HG03354 (cell line): ENCODE measurements around the gene ZFPM1.

Experiments
- ATAC-seq: cut with Tn5 transposase; IDR thresholded peaks from one replicate; pipeline ENCODE4 v1.9.1; 2021; ENCODE audit warnings: mild to moderate bottlenecking; ENCODE audit not compliant: unreplicated experiment, poor library complexity, severe bottlenecking

The ZFPM1 gene

DNA sequence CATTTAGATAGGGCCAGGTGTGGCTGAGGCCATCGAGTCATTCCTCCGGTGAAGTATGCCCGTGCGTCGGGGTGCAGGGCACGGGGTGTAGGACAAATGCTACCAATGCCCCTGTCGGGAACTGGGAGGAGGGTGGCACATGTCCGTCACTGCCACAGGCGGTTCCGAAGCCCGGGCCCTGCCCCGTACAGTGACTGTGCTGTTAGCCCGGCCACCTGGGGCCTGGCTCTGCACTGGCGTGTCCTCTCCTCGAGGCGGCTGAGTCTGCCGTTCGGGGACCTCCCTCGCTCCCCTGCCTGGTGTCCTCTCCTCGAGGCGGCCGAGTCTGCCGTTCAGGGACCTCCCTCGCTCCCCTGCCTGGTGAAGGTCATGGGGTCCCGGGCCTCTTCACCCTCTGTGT is 7.0 kb upstream of the ZFPM1 start:
- no peak for ATAC-seq

DNA sequence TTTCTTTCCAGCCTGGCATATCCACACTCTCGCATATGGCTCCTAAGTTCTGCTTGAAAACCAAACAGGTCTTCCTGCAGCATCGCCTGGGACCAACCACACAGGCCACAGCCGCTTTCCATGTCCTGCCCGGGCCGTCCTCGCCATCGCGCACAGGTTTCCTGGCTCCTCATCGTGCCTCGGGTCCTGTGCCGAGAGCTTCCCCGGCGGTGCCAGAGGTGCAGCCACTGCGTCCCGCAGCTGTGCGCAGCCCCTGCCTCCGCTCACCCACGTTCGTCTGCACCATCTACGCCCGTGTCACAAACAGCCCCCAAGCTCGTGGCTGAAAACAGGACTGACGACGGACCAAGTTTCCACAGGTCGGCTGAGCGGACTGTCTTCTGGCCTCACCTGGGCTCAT is 6.3 kb upstream of the ZFPM1 start:
- no peak for ATAC-seq

DNA sequence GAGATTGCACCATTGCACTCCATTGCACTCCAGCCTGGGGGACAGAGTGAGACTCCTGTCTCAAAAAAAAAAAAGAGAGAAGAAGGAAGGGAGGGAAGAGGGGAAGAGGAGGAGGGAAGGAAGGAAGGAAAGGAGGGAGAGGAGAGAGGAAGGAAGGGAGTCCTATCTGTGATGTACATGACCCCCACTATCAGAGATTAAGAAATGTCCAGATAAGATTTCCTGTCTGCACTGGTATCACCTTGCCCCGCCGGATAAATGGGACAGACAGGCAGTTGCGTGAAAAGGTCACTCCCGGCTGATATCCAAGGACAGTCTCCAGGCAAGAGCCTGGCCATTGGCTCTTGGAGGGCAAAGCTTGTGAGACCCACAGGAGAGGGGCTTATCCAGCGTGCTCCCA is 5.2 kb upstream of the ZFPM1 start:
- no peak for ATAC-seq

DNA sequence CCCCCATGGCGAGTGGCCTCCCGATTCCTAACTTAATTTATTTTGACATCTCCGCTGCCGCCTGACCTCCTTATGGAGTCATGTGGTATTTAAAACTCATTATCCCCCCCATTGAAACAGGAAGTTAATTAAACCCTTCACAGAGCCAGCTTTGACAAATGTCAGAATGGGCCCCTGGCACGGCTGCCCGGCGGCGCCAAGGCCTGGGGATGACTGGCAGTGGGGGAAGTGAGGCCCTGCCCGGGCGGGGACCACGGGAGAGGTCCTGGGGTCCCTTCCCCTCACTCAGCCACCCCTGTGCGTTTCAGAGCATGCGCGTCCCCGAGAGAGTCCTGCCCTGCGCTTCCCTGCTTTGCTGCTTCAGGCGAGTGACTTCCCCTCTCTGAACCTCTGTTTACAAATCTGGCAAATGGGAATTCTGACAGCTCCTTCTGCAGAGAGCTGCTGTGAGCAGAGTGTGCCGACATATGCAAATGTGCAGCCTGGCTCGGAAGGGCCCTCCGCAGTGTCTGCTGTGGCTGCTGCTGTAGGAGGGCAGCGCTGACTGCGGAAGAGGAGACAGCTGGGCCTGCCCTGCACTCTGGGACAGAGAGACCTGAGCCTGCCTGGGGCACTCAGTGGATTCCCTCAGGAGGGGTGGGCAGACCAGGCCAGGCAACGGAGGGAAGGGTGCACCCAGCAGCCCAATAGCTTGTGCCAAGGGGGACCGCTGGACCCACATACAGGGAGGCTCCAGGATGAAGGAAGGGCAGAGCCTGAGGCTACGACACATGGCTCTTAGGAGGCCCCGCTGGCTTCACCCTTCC is 4.4 kb upstream of the ZFPM1 start:
- no peak for ATAC-seq

DNA sequence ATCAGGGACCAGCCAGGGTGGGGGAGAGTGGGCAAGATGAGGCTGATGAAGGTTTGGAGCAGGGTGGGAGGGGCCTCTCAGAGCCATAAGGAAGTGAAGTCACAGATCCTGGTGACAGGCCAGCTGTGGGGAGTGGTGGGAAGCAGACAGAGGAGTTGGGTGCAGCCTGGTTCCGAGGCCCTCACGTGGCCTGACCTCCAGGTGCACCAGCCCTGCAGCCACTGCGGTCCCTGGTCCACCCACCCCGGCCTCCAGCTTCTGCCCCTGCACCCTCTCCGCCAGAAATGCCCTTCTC is 3.9 kb upstream of the ZFPM1 start:
- no peak for ATAC-seq

DNA sequence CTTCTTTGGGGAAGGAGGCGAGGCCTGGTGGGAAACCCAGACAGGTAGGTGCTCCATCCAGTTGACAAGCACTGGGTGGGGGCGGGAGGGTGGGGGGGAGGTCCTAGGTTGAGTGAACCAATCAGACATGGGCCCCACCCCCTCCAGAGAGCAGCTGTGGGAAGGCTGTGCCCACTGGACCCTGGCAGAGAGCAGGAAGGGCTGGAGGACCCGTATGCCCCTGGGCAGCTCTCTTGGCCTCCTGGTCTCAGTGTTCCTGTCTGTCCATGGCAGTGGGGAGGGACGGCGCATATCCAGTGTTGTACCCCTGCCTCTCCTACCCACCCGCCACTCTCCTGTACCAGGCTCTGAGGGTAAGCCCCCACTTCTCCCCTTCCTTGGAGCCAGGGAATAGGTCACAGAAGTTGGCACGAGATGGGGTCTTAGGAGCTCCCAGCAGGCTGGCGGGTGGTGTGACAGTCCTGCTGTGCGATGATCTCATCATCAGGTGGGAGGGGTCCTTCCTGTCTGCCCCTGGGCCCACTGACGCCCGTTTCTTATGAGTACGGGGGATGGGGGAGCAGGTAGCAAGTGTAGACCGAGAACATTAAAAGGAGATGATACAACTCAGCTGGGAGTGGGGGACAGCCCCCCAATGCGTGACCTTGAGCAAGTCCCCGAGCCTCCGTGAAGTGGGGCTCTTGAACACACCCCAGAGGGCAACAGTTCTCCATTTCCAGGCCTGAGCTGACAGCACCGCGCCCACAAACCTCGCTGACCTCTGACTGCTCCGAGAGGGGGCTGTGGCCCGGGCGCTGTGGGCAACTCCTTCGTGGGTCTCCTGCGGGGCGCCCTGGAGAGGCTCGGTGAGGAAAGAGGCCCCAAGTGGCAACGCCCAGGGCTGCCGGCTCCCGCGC is 1.2 kb upstream of the ZFPM1 start:
- no peak for ATAC-seq

GRCh38 chr16:88452482-88453216 is 431 bp upstream of the ZFPM1 start:
- ATAC-seq = peak; percentile 59

- ATAC-seq = no peak
These were observed 787 bp downstream of the ZFPM1 start for GRCh38 chr16:88453611-88454522.

DNA sequence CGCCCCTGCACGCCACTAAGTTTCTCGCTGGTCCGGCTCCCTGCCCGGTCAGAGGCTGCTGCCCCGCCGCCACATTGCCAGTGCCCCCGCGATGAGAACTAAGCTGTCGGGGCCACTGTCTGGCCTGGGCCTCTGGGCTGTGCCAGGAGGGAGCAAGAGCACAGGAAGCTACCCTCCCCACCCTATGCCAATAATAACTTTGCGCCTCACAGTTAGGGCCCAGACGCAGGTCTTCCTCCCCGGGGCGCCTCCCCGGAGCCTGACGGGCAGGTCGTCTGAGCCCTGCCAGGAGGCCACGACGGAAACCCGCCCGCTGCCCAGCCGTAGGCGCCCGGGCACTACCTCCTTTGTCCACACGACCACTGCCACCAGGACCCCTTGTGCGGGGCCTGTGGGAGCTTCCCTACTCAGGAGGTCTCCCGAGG is 1.5 kb downstream of the ZFPM1 start:
- no peak for ATAC-seq

DNA sequence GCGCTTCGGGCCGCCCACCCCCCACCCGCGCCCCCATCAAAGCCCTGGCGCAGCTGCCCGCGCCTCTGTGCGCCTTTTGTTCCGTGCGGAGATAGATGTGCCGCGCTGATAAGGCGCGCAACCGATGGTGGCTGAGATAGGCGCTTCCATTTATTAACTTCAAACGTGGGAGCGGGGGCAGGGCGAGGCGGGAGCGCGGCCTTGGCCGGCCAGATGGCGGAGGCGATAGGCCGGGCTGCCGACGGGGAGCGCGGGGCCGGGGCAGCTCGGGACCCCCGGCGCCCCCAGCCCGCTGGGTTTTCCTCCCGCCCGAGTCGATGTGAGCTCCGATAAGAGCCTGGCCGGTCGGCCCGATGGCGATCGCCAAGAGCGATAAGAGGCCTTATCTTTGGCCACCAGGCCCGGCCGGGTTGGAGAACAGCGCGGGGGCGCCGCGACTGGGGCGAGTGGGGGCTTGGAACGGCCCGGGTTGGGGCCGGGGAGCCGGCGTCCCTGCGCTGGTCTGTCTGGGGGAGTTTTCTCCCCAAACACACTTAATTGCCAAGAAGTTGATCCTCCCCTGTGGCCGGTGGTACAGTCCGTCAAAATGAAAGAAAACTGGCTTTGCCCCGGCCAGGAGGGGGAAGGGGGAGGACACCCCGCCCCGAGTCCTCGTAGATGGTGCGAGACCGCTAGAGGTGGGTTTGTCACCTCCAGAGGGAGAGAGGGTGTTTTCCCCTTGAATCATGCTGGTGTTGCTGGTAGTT is 2.7 kb downstream of the ZFPM1 start:
- ATAC-seq = peak; percentile 25

DNA sequence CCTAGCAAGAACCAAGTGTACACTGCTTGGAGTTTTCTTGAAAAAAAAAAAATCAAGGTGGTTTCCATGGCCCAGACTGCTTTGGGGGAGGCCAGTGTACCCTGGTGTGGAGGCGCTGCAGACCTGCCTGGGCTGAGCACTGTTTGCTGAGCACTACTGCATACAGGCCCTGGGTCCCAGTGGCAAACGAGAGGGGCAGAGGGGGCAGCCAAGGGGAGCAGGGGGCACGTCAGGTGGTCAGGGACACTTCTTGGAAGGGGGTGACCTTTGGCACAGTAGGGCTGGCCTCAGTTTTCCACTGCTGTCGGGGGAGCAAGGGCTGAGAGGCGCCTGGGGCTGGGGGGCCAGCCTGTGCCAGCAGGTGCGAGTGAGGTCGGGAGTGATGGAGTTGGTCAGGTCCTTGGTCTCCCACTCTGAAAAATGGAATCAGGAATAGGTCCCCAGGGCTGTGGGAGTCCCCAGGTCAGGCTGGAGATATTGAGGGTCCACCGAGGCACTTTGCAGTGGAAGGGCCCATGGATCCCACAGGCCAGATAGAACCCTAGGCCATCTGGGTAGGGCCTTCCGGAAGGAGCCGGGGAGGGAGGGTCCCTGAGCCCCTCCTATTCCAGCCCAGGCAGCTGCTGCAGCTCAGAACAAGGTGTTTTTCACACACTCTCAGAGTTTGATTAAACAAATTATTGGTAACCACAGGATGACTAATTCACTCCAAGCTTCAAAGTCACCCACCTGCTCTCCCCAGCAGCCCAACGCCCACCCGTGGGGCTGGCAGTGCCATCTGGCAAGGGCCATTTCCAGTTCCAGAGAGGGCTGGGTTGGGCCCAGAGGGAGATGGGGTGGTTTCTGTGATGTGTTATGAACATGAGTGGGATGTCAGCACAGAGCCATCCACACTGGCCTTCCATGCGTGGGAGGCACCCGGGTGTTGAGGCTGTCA is 3.5 kb downstream of the ZFPM1 start:
- peak; percentile 1 for ATAC-seq

DNA sequence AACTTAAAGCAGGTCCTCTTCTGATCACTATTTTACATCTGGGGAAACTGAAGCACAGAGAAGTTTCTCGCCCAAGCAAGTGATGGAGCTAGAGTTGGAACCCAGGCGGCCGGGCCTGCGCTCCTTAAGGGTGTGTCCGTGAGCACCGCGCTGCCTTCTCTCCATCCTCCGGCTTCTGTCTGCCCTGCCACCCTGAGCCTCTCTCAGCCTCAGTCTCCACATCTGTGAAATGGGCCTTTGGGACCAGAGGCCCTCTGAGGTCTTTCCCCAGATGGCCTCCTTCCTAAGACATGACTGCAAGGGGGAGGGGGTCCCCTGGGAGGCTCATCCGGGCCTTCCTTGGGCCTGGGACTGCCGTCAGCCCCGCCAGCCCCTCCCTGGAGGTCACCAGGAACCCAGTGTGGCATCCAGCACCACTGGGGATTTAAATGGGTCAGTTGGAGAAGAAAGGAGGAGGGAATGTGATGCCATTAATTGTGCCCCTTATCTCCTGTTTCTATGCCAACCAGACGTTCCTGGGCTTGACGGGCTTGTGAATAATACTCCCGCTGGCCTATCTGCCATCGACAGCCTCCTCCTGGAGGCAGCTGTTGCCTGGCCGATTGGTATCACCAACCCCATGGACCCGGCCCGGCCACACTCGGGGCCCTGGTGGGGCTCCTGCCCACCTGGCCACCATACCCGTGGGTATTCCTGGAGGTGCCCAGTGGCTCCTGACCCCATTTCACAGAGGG is 5.1 kb downstream of the ZFPM1 start:
- no peak for ATAC-seq

GRCh38 chr16:88458773-88459235 is 5.7 kb downstream of the ZFPM1 start:
- no peak for ATAC-seq

DNA sequence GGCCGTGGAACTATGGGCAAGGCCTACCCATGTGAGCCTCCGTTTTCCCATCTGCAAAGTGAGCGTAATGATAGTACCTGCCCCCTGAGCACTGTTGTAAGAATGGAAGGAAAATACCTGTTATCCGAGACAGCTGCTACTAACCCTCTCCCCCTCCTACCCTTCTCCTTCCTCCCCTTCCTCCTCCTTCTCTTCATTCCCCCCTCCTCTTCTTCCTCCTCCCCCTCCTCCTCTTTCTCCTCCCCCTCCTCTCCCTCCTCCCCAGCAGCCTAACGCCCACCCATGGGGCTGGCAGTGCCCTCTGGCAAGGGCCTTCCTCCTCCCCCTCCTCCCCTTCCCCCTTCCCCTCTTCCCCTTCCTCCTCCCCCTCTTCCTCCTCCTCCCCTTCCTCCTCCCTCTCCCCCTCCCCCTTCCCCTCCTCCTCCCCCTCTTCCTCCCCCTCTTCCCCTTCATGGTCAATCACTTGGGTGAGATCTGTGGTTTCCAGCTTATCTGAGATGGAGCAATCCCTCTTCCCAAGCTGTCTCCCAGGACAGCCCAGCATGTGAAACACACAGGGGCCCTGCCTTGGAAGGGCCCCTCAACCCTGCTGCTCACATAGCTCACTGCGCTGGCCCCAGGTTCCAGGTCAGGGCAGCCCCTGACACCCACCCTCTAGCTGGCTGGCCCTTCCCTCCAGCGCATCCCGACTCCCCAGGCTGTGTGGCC is 6.4 kb downstream of the ZFPM1 start:
- ATAC-seq = no peak

GRCh38 chr16:88460496-88461330 is 7.6 kb downstream of the ZFPM1 start:
- no peak for ATAC-seq
